Measurements from ENCODE around the gene KCNMA1. TPM values are rescaled to one million over a fixed set of nuclear protein-coding genes. Genes with fewer than 3 reads are reported as not detected.

KCNMA1 gene
- total and polyA plus RNA-seq, 9 of the 15 experiments (the other 6 are each of a cell fraction or from before 2014, with no cell fraction given): 0.01 to 0.95 (median 0.15) TPM; not detected in 4

DNA sequence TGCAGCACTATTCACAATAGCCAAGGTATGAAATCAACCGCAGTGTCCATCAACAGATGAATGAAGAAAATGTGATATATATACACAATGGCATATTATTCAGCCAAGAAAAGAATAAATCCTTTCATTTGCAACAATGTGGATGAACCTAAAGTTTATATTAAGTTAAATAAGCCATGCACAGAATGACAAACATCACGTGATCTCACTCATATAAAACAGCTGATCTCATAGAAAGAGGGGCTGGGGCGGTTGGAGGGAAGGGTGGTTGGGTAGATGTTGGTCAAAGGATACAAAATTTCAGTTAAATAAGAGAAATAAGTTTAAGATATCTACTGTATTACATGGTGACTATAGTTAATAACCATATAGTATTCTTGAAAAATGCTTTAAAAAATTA, 502.1 kb downstream of the KCNMA1 start:
- Histone ChIP-seq H3K79me2 (ENCODE audit: control insufficient read depth, insufficient read depth, low read length) (no peaks in the 10 kb centered on the region), H3K27me3 (ENCODE audit: control insufficient read depth in 2 of 2, insufficient read depth in 2 of 2, low read length in 2 of 2) (peaks cover 0 to 8% of the 10 kb centered on the region in 2 experiments; a peak in 1 of 5 replicates), H3K9me3 (replicated peaks; ENCODE audit: control insufficient read depth, insufficient read depth, low read depth, low read length) (no peaks in the 10 kb centered on the region), H4K20me1 (replicated peaks; ENCODE audit: control insufficient read depth, insufficient read depth, low read length) (no peaks in the 10 kb centered on the region), H3K4me1 (replicated peaks in 1 of 2; ENCODE audit: control insufficient read depth in 2 of 2, insufficient read depth in 2 of 2, low read length in 2 of 2) (no peaks in the 10 kb centered on the region), H3K36me3 (ENCODE audit: control insufficient read depth, insufficient read depth, low read length) (no peaks in the 10 kb centered on the region), H3K9me1 (ENCODE audit: control insufficient read depth, insufficient read depth, low read length) (no peaks in the 10 kb centered on the region), H3K27ac (ENCODE audit: extremely low read depth, low read depth, low read length) (no peak overlapping the region), H2AFZ (ENCODE audit: low read depth, low read length) (no peak overlapping the region), H3K9ac (ENCODE audit: insufficient read depth in 1 of 2, low read depth in 2 of 2, low read length in 2 of 2) (no peak overlapping the region), H3K4me3 (no peak overlapping the region), H3K4me2 (ENCODE audit: insufficient read depth, low read length) (no peak overlapping the region)
- POLR2A ChIA-PET: no interaction called here
- in situ Hi-C loops (cut with MboI) (no loop called here), intact Hi-C loops (cut with micrococcal nuclease) (no loop called here)
- DNase-seq (ENCODE audit: extremely low read depth in 1 of 4, low spot score in 3 of 4): no peak
- CTCF ChIA-PET (ENCODE audit: low intra/inter-chr PET ratio): no interaction called here
- no peak for ATAC-seq
- BruUV-seq (replicated peaks): no TSS peak
- FAIRE-seq: no peak
- TF ChIP-seq, protein P1, sequence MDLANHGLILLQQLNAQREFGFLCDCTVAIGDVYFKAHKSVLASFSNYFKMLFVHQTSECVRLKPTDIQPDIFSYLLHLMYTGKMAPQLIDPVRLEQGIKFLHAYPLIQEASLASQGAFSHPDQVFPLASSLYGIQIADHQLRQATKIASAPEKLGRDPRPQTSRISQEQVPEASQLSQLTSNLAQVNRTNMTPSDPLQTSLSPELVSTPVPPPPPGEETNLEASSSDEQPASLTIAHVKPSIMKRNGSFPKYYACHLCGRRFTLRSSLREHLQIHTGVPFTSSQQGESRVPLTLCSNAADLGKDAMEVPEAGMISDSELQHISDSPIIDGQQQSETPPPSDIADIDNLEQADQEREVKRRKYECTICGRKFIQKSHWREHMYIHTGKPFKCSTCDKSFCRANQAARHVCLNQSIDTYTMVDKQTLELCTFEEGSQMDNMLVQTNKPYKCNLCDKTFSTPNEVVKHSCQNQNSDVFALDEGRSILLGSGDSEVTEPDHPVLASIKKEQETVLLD (IDR thresholded peaks at IDR 0.05): no peak
- TF ChIP-seq HCFC1 (IDR thresholded peaks at IDR 0.05; ENCODE audit: low read depth, low read length): no peak
- TF ChIP-seq RAD51 (IDR thresholded peaks at IDR 0.05; ENCODE audit: borderline replicate concordance, low read depth): peak; percentile 64
- TF ChIP-seq BACH1 (tag; IDR thresholded peaks at IDR 0.05): no peak
- peak; percentile 40 for TF ChIP-seq DACH1 (IDR thresholded peaks at IDR 0.05; ENCODE audit: partially characterized antibody)
- TF ChIP-seq, protein P2, sequence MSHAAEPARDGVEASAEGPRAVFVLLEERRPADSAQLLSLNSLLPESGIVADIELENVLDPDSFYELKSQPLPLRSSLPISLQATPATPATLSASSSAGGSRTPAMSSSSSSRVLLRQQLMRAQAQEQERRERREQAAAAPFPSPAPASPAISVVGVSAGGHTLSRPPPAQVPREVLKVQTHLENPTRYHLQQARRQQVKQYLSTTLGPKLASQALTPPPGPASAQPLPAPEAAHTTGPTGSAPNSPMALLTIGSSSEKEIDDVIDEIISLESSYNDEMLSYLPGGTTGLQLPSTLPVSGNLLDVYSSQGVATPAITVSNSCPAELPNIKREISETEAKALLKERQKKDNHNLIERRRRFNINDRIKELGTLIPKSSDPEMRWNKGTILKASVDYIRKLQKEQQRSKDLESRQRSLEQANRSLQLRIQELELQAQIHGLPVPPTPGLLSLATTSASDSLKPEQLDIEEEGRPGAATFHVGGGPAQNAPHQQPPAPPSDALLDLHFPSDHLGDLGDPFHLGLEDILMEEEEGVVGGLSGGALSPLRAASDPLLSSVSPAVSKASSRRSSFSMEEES (CRISPR knock-in tag; IDR thresholded peaks at IDR 0.05): peak; percentile 92
- no peak for TF ChIP-seq FIP1L1 (IDR thresholded peaks at IDR 0.05; ENCODE audit: low read depth, low read length, poor library complexity, severe bottlenecking)
- TF ChIP-seq MCM2 (IDR thresholded peaks at IDR 0.05; ENCODE audit: low read depth): no peak
- 0 out of 2 replicates have a peak, but pooled peaks have one; percentile 23 for TF ChIP-seq CBFA2T2 (conservative IDR thresholded peaks at IDR 0.05)
- TF ChIP-seq ZKSCAN8 (CRISPR knock-in tag; IDR thresholded peaks at IDR 0.05): no peak
- 12% methylated on average over 3 of the region's 3 CpGs for WGBS (ENCODE audit: insufficient coverage, low coverage, missing lambda C conversion rate)
